CD14-positive monocyte (primary cell): ENCODE results near the gene SLC27A5. TPM values are rescaled to one million over a fixed set of nuclear protein-coding genes. Genes with fewer than 3 reads are reported as not detected.

Source experiments
- DNase-seq, 3 donors: peaks; one replicate each; pipeline ENCODE4 v3.0.0-alpha.2; 2011 to 2022
- H2AFZ ChIP-seq: 2 replicates; pipeline ENCODE4 v1.6.0; 2012; ENCODE audit warnings: mild to moderate bottlenecking, low read depth, low read length, inconsistent platforms; ENCODE audit not compliant: insufficient read depth, poor library complexity, severe bottlenecking
- H3K27ac ChIP-seq, 2 donors: 1 replicate in 1 of 2; 2 replicates in 1 of 2; pipeline ENCODE4 v1.5.1; 2012 to 2013; ENCODE audit warnings: low read length in 2 of 2, control low read depth in 1 of 2, inconsistent platforms in 1 of 2, low read depth in 1 of 2, mild to moderate bottlenecking in 1 of 2
- H3K27me3 ChIP-seq, 2 donors: one replicate each; pipeline versions ENCODE4 v1.6.0 to v1.6.1; 2011 to 2013; ENCODE audit warnings: low read length in 2 of 2; ENCODE audit not compliant: control insufficient read depth in 2 of 2, insufficient read depth in 2 of 2
- H3K36me3 ChIP-seq, 2 donors: replicated peaks in 1 of 2; 1 replicate in 1 of 2; 2 replicates in 1 of 2; pipeline versions ENCODE4 v1.5.1 to v1.6.1; 2012 to 2013; ENCODE audit warnings: low read length in 2 of 2, control low read depth in 1 of 2, inconsistent platforms in 1 of 2, mild to moderate bottlenecking in 1 of 2; ENCODE audit not compliant: insufficient read depth in 2 of 2, control insufficient read depth in 1 of 2
- H3K4me1 ChIP-seq, 2 donors: 1 replicate in 1 of 2; 2 replicates in 1 of 2; pipeline versions ENCODE4 v1.5.1 to v1.6.1; 2012 to 2013; ENCODE audit warnings: low read length in 2 of 2, control low read depth in 1 of 2, inconsistent platforms in 1 of 2, mild to moderate bottlenecking in 1 of 2, moderate library complexity in 1 of 2; ENCODE audit not compliant: insufficient read depth in 2 of 2, control insufficient read depth in 1 of 2
- H3K4me2 ChIP-seq: replicated peaks from 2 replicates; pipeline ENCODE3; 2012; ENCODE audit warnings: low read length, moderate library complexity, mild to moderate bottlenecking; ENCODE audit not compliant: poor library complexity, severe bottlenecking; ENCODE audit errors: extremely low read depth
- H3K4me3 ChIP-seq, 3 experiments: fragments of 200-600 bp in 1 of 3; sonication (generic) in 1 of 3; replicated peaks in 1 of 3; 1 replicate in 2 of 3; 2 replicates in 1 of 3; pipeline ENCODE4 v1.5.1; 2011 to 2013; ENCODE audit warnings: low read length in 3 of 3, mild to moderate bottlenecking in 3 of 3, control low read depth in 2 of 3, low read depth in 2 of 3, inconsistent platforms in 1 of 3, moderate library complexity in 1 of 3
- H3K79me2 ChIP-seq: 2 replicates; pipeline ENCODE4 v1.6.0; 2012; ENCODE audit warnings: mild to moderate bottlenecking, control low read depth, inconsistent platforms, low read length, moderate library complexity; ENCODE audit not compliant: insufficient read depth
- H3K9ac ChIP-seq: 2 replicates; pipeline ENCODE4 v1.6.0; 2017; ENCODE audit warnings: low read length, mild to moderate bottlenecking; ENCODE audit not compliant: insufficient read depth, poor library complexity, severe bottlenecking
- H3K9me3 ChIP-seq, 2 donors: replicated peaks in 1 of 2; 1 replicate in 1 of 2; 2 replicates in 1 of 2; pipeline versions ENCODE4 v1.5.1 to v1.6.1; 2012 to 2013; ENCODE audit warnings: low read length in 2 of 2, control low read depth in 1 of 2; ENCODE audit not compliant: control insufficient read depth in 1 of 2, insufficient read depth in 1 of 2
- H4K20me1 ChIP-seq: 2 replicates; pipeline ENCODE4 v1.6.0; 2012; ENCODE audit warnings: mild to moderate bottlenecking, low read length, control low read depth, moderate library complexity; ENCODE audit not compliant: insufficient read depth
- H3K27ac Mint-ChIP-seq, 7 donors: one replicate each; pipeline ENCODE4 v1.8.0; 2020; ENCODE audit warnings: mild to moderate bottlenecking in 7 of 7, mixed read lengths in 7 of 7, moderate library complexity in 6 of 7, inconsistent platforms in 2 of 7
- H3K27me3 Mint-ChIP-seq, 3 donors: one replicate each; pipeline ENCODE4 v1.8.0; 2021 to 2022; ENCODE audit warnings: low read depth in 3 of 3, mild to moderate bottlenecking in 3 of 3, mixed read lengths in 3 of 3, moderate library complexity in 3 of 3, inconsistent platforms in 1 of 3
- H3K36me3 Mint-ChIP-seq, 2 donors: one replicate each; pipeline ENCODE4 v1.8.0; 2020; ENCODE audit warnings: mixed read lengths in 2 of 2, inconsistent platforms in 1 of 2, mild to moderate bottlenecking in 1 of 2
- H3K4me1 Mint-ChIP-seq: one replicate; pipeline ENCODE4 v1.8.0; 2020; ENCODE audit warnings: mild to moderate bottlenecking, mixed read lengths
- H3K4me3 Mint-ChIP-seq, 2 donors: one replicate each; pipeline ENCODE4 v1.8.0; 2020; ENCODE audit warnings: mild to moderate bottlenecking in 2 of 2, mixed read lengths in 2 of 2, moderate library complexity in 1 of 2
- H3K9me3 Mint-ChIP-seq, 7 donors: one replicate each; pipeline ENCODE4 v1.8.0; 2020 to 2022; ENCODE audit warnings: mixed read lengths in 7 of 7, mild to moderate bottlenecking in 6 of 7, moderate library complexity in 6 of 7, inconsistent platforms in 2 of 7
- WGBS: methylation state at CpG from one replicate; pipeline ENCODE4 v1.1.5; 2013; ENCODE audit warnings: missing lambda C conversion rate; ENCODE audit not compliant: insufficient coverage; 5-methylcytosine and 5-hydroxymethylcytosine counted together
- intact Hi-C, 2 donors: fragments of 100-400 bp; cut with micrococcal nuclease; formaldehyde crosslinking; loops; one replicate each; pipeline versions ENCODE4 v1.15.0 to v1.15.1; 2023
- polyA plus RNA-seq, 3 donors: library from polyadenylated mRNA; depleted of rRNA in 1 of 3; unstranded in 2 of 3; stranded (reverse) in 1 of 3; fragments of 300-500 nt in 2 of 3; fragments of >200 nt in 1 of 3; fragmentation: Illumina TruSeq in 2 of 3; gene quantifications; 1 replicate in 2 of 3; 2 replicates in 1 of 3; pipeline ENCODE4 v1.2.3, GENCODE V29; 2012 to 2021
- TF ChIP-seq, protein P1 (sequence below): fragments of 200-600 bp; IDR thresholded peaks from one replicate; pipeline ENCODE4 v1.8.0; 2022; ENCODE audit warnings: antibody characterized with exemption, mild to moderate bottlenecking

SLC27A5 gene
- polyA plus RNA-seq, 3 donors: 1.5 to 2.9 (median 2.8) TPM

DNA sequence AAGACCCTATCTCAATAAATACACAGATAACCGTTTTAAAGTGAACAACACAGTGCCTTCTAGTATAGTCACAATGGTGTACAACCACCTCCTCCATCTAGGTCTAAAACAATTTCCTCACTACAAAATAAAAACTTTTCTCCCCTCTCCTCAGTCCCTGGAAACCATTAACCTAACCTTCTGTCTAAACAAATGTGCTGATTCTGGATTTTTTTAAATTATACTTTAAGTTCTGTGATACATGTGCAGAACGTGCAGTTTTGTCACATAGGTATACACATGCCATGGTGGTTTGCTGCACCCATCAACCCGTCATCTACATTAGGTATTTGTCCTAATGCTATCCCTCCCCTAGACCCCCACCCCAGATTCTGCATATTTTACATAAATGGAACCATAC is 17.6 kb upstream of the SLC27A5 start:
- Histone ChIP-seq H3K9me3 (no peaks in the 10 kb centered on the region), H3K36me3 (no peaks in the 10 kb centered on the region), H2AFZ (no peak overlapping the region), H3K9ac (no peak overlapping the region), H3K27ac (no peak overlapping the region), H3K79me2 (no peaks in the 10 kb centered on the region), H3K4me3 (no peak overlapping the region), H3K4me1 (no peaks in the 10 kb centered on the region), H3K27me3 (peaks cover 0 to 3% of the 10 kb centered on the region in 2 donors), H3K4me2 (no peak overlapping the region), H4K20me1 (no peaks in the 10 kb centered on the region)
- H3K4me1 Mint-ChIP-seq: no peaks in the 10 kb centered on the region
- H3K27ac Mint-ChIP-seq: no peak overlapping the region
- H3K27me3 Mint-ChIP-seq: peaks cover 2 to 8% (median 3%) of the 10 kb centered on the region in 3 donors
- H3K36me3 Mint-ChIP-seq: no peaks in the 10 kb centered on the region
- DNase-seq: no peak
- TF ChIP-seq, protein P1, sequence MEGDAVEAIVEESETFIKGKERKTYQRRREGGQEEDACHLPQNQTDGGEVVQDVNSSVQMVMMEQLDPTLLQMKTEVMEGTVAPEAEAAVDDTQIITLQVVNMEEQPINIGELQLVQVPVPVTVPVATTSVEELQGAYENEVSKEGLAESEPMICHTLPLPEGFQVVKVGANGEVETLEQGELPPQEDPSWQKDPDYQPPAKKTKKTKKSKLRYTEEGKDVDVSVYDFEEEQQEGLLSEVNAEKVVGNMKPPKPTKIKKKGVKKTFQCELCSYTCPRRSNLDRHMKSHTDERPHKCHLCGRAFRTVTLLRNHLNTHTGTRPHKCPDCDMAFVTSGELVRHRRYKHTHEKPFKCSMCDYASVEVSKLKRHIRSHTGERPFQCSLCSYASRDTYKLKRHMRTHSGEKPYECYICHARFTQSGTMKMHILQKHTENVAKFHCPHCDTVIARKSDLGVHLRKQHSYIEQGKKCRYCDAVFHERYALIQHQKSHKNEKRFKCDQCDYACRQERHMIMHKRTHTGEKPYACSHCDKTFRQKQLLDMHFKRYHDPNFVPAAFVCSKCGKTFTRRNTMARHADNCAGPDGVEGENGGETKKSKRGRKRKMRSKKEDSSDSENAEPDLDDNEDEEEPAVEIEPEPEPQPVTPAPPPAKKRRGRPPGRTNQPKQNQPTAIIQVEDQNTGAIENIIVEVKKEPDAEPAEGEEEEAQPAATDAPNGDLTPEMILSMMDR: no peak
- peaks cover 0 to 2% (median 0%) of the 10 kb centered on the region in 7 donors for H3K9me3 Mint-ChIP-seq
- intact Hi-C loops: no loop called here
- no peak overlapping the region for H3K4me3 Mint-ChIP-seq
- no CpG with 5 or more reads among the region's 3 CpGs for WGBS

DNA sequence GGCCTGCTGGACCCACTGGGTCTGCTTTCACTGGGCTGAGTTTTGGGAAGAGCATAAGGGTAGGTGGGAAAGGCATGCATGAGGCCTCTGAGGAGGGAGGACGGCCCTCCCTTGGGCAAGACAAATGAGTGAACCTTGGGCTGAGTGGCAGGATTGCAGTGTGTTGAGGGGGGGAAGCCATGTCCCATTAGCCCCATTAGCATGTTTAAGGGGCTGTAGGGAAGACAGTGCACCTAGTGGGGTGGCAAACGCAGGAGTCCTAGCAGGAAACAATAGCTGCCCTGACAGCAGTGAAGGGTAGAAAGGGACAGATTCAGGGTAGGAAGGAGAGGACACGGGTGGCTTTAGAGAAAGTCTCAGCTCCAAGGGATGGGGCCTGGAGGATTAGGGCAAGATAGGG is 10.9 kb upstream of the SLC27A5 start:
- no peaks in the 10 kb centered on the region for H3K27me3 ChIP-seq
- no peak for DNase-seq
- Mint-ChIP-seq H3K27me3 (peaks cover 0 to 2% (median 2%) of the 10 kb centered on the region in 3 donors), H3K36me3 (peaks cover 0 to under 1% of the 10 kb centered on the region in 2 donors), H3K4me3 (no peak overlapping the region), H3K27ac (peak overlapping the region in 1 of 7 donors; percentile 0), H3K4me1 (peaks cover 26% of the 10 kb centered on the region), H3K9me3 (peaks cover 0 to 3% (median 0%) of the 10 kb centered on the region in 7 donors)
- peaks cover 9% of the 10 kb centered on the region for H4K20me1 ChIP-seq
- H3K9ac ChIP-seq: no peak overlapping the region
- H3K36me3 ChIP-seq: no peaks in the 10 kb centered on the region
- peaks cover 27 to 28% of the 10 kb centered on the region in 2 donors for H3K4me1 ChIP-seq
- no peak overlapping the region for H3K4me3 ChIP-seq
- TF ChIP-seq, protein P1: no peak
- no peak overlapping the region for H2AFZ ChIP-seq
- peaks cover 14% of the 10 kb centered on the region for H3K79me2 ChIP-seq
- no peak overlapping the region for H3K4me2 ChIP-seq
- intact Hi-C loops: no loop called here
- no peak overlapping the region for H3K27ac ChIP-seq
- no peaks in the 10 kb centered on the region for H3K9me3 ChIP-seq
- 96% methylated on average over 2 of the region's 3 CpGs for WGBS
